ENCODE measurements around the gene PCDHGA3.

GRCh38 chr5:141392429-141393198, 49.0 kb downstream of the PCDHGA3 start, which contains the start of gene PCDHGA8:
- TF ChIP-seq POLR2A (IDR thresholded peaks at IDR 0.05) (no peak), CTCF (IDR thresholded peaks at IDR 0.05) (no peak), POLR2AphosphoS5 (IDR thresholded peaks at IDR 0.05) (no peak)

All from sigmoid colon (tissue), 4 donors.